ENCODE measurements around the gene CDC34.

DNA sequence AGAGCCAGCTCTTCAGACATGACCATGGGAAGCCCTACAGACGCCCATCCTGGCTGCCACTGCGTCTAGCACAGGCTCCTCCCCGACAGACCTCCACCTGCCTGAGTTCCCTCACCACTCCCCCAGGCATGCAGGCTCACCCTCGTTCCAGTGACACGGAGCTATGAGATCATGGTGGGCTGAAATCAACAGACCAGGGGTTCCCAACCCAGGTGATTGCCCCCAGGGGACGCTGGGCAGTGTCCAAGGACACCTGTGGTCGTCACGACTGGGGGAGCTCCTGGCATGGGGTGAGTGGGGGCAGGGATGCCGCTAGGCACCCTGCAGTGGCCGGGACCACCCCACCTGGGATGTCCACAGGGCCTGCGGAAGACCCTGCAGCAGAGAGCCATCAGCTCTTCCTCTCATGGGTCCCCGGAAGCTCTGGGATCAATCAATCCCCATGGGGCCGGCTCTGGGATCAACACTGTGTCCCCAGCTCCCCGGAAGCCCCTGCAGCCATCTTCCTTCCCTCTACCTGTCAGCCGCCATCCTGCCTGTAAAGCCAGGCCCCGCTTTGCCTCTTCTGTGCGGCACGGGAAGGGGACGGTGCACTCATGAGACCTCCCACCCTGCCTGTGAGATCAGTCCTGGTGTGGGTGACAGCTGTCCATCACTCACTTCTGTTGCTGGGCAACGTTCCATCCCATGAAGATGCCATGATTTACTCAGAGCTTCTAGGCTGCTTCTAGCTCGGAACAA lies 48.1 kb upstream of the CDC34 start:
- TF ChIP-seq POLR2A (IDR thresholded peaks at IDR 0.05): no peak
- TF ChIP-seq, protein P1, sequence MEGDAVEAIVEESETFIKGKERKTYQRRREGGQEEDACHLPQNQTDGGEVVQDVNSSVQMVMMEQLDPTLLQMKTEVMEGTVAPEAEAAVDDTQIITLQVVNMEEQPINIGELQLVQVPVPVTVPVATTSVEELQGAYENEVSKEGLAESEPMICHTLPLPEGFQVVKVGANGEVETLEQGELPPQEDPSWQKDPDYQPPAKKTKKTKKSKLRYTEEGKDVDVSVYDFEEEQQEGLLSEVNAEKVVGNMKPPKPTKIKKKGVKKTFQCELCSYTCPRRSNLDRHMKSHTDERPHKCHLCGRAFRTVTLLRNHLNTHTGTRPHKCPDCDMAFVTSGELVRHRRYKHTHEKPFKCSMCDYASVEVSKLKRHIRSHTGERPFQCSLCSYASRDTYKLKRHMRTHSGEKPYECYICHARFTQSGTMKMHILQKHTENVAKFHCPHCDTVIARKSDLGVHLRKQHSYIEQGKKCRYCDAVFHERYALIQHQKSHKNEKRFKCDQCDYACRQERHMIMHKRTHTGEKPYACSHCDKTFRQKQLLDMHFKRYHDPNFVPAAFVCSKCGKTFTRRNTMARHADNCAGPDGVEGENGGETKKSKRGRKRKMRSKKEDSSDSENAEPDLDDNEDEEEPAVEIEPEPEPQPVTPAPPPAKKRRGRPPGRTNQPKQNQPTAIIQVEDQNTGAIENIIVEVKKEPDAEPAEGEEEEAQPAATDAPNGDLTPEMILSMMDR (IDR thresholded peaks at IDR 0.05): no peak
